ENCODE data around the gene MGST3. TPM values are rescaled to one million over a fixed set of nuclear protein-coding genes. Genes with fewer than 3 reads are reported as not detected.

Gene MGST3
- total and polyA plus RNA-seq, 4 donors, result 141 to 351 (median 176) TPM

DNA sequence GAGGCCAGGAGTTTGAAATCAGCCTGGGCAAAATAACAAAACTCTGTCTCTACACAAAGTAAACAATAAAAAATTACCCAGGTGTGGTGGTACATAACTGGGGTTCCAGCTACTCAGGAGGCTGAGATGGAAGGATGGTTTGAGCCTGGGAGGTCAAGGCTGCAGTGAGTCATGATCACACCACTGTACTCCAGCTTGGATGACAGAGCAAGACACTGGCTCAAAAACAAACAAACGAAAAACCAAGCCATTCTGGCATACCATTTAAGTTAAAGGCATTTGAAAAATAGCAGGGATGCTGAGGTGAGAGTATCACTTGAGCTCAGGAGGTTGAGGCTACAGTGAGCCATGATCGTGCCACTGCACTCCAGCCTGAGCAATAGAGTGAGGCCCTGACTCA, 72.6 kb downstream of the MGST3 start:
- Histone ChIP-seq H3K9ac (ENCODE audit: insufficient read depth in 1 of 2, low read length in 2 of 2) (no peak overlapping the region), H3K27me3 (ENCODE audit: control insufficient read depth in 3 of 3, insufficient read depth in 3 of 3, low read length in 2 of 3) (peaks cover 0 to 3% (median 0%) of the 10 kb centered on the region in 3 donors), H3K27ac (ENCODE audit: low read depth in 1 of 2, low read length in 1 of 2) (no peak overlapping the region), H3K36me3 (ENCODE audit: control insufficient read depth in 4 of 4, insufficient read depth in 4 of 4, low read length in 4 of 4) (no peaks in the 10 kb centered on the region), H3K4me1 (ENCODE audit: control insufficient read depth in 5 of 5, insufficient read depth in 5 of 5, low read length in 5 of 5) (peaks cover 0 to 5% (median 0%) of the 10 kb centered on the region in 5 donors), H3K9me3 (ENCODE audit: control insufficient read depth in 4 of 4, insufficient read depth in 3 of 4, low read length in 3 of 4) (no peaks in the 10 kb centered on the region), H3K4me3 (no peak overlapping the region)
- no peak for ATAC-seq (ENCODE audit: insufficient read depth, low FRiP score)
- no peak for TF ChIP-seq CTCF (IDR thresholded peaks at IDR 0.05; ENCODE audit: control extremely low read depth, extremely low read depth)
- 89 to 95% methylated on average over 2 of the region's 2 CpGs for WGBS, 2 donors
- DNase-seq, result no peak

Other genes with a start within 250 kb of the MGST3 start
- 1 to 10 TPM; 1.6 to 3.0 TPM for gene RXRG, start 186.1 kb upstream of the MGST3 start, total RNA-seq
- 1 to 10 TPM in 1 of 2 donors, under 1 TPM in 1; 0.55 to 1.8 TPM for gene RXRG, start 186.1 kb upstream of the MGST3 start, polyA plus RNA-seq
- not detected for gene LRRC52, start 87.2 kb upstream of the MGST3 start, total RNA-seq
- under 1 TPM; 0.08 to 0.14 TPM for gene LRRC52, start 87.2 kb upstream of the MGST3 start, polyA plus RNA-seq
- 10 to 100 TPM; 59.2 to 76.3 TPM for gene ALDH9A1, start 67.3 kb downstream of the MGST3 start, total RNA-seq
- 10 to 100 TPM; 32.8 to 43.0 TPM for gene ALDH9A1, start 67.3 kb downstream of the MGST3 start, polyA plus RNA-seq
- 10 to 100 TPM; 47.6 to 79.6 TPM for gene TMCO1, start 137.6 kb downstream of the MGST3 start, total RNA-seq
- gene TMCO1, start 137.6 kb downstream of the MGST3 start, polyA plus RNA-seq, result 10 to 100 TPM; 49.3 to 84.5 TPM
- gene UCK2, start 196.4 kb downstream of the MGST3 start, total RNA-seq, result 10 to 100 TPM; 12.8 to 15.3 TPM
- gene UCK2, start 196.4 kb downstream of the MGST3 start, polyA plus RNA-seq, result 10 to 100 TPM in 1 of 2 donors, 1 to 10 TPM in 1; 9.6 to 22.0 TPM